GM21786 (cell line): Measurements from ENCODE around the gene DDX23.

Source experiments
- ATAC-seq: cut with Tn5 transposase; IDR thresholded peaks from one replicate; pipeline ENCODE4 v1.9.1; 2021; ENCODE audit not compliant: unreplicated experiment

DDX23 gene

DNA sequence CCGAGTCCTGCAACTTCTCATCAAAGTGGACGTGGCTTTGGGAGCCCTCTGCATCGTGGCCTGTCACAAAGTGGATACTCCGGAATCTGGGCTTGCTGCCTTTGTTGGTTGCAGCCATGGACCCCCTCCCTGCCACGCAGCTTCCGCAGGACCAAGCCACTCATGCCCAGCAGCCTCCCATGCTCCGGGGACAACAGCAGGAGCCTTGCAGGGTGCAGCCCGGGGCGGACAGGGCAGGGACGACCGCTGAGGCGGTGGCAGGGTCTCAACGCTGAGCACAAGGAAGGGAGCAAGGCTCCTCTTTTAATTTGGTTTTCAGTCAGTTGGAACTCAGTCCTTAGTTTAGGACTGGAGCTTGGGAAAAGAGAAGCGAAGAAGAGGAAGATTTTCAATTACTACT is 51.0 kb downstream of the DDX23 start:
- no peak for ATAC-seq

DNA sequence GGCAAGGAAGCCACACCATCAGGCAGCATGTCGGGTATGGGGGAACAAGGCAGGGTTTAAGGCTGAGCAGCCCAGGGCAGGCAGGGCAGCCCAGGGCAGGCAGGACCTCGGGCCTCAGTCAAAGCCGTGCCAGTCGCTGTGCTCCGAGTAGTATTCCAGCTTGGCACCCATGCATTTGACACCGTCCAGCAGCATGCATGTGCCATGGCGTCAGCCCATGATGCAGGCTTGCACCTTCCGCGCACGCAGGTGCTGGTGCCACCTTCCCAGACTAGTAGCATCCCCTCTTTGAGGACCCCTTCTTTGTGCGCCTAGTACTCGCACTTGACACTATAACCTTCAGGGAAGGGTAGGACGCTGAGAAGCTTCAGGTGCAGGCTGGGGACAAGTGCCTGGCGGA is 51.5 kb downstream of the DDX23 start:
- no peak for ATAC-seq

DNA sequence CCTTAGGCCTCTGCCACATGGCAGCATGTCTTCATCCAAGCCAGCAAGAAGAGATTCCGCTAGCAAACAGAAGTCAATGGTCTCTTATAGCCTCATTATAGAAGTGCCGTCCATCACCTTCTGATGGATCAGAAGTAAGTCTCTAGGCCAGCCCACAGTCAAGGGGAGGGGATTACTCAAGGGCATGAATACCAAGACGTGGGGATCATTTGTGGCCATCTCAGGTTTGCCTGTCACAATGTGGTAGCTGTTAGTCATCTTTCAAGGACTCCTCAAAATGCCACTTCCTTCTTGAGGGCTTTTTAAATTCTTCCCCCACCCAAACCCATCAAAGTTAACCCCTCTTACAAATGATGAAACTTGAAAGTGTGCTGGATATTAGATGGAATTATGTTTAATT is 55.0 kb downstream of the DDX23 start:
- ATAC-seq = no peak

DNA sequence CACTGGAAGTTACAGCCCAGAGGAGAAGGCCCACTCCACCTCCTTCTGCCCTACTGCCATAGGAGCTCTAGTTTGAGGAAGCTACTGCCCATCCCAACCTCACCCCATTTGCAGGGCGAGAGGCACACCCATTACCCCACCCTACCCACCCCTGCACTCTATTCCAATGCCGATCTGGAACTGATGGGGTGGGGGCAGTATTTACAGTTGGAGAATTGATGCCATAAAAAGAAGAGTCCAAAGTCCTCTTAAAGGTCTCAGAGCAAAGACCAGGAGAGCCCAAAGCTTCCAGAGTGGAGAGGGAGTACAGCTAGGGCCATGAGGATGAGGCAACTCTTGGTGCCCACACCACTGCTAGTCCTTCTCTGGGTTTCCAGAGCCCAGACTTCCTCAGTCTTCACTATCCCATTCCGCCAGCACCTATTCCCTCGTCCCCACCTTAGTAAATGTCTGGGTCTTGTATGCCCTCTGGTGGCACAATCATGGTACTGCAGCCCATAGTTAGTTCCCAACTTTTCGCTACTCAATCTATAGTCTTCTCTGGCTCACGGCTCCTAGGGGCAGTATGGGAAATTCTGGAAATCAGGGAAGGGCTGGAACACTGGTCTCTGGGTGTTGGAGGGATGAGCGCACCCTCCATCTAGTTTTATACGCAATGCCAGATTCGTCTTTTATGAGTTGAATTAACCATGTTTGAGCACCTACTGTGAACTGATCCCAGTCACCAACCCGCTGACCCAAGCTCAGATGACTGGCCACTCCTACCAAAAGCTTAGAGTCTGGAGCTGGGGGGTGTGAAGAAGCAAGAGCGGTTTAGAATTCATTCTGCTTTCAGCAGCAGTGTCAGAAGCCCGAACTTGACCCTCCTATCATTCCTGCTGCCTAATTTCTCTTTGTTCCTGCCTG is 56.2 kb downstream of the DDX23 start:
- ATAC-seq = no peak

DNA sequence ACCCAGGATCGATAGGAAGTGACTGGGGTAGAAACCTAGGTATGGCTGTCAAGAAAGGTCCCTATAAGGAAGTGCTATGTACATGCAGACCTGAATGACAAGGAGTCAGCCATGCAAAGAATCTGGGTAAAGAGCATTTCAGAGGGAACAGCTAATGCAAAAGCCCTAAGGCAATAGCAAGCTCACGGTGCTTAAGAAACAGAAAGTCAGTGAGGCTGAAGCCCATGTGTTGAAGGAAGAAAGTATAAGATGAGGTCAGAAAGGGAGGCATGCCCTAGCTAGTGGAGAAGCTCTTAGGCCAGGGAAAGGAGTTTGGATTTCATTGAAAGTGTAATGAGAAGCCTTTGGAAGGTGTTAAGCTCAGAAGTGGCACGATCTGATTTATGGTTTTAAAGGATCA is 57.1 kb downstream of the DDX23 start:
- no peak for ATAC-seq

GRCh38 chr12:48793696-48794095 is 58.3 kb downstream of the DDX23 start:
- no peak for ATAC-seq

GRCh38 chr12:48789858-48790326 is 62.1 kb downstream of the DDX23 start:
- no peak for ATAC-seq

DNA sequence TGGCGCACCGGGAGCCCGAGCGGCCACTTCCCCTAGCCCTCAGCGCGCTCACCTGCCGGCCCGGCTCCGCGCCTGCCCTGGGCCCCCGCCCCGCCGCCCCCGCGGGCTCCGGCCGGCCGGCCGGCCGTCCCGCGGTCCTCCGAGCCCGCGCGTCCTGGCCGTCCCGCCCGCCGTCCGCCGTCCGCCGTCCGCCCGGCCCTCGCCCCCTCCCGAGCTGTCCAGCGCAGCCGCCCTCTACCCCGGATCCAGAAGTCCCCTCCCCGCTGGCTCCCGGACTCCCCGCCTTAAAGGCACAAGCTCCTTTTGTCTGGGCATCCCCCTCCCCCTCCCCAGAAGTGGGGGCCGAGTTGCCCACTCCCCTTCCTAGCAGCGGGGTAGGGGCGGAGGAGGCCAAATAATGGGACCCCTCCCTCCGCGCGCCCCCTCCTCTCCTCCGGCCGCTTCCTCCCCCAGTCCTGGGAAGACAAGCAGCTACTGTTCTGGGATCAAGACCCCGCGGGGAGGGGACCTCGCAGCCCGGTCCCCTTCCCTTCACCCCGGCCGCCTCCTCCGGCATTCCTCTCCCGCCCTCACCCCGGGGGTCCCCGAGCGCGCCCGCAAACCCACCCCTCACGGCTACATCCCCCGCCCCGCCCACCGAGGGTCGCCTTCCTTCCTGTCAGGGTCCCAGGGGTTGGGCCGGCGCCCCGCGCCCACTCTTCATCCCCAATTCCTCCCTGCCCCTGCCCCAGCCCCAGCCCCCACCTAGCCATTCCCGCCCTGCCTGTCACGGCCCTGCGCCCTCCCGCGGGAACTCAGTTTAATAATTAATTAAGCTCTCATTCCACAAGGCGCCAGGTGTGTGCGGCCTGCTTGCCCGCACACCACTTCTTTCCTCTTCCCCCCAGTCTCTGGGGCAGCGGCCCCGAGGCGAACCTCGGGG is 62.8 kb downstream of the DDX23 start, which contains the start of gene ADCY6:
ADCY6 (minus strand) TSS at position 236 of the 922 bp plus-strand sequence. CDS start 5,655 bp downstream, outside the sequence.
- ATAC-seq = peak; percentile 60

DNA sequence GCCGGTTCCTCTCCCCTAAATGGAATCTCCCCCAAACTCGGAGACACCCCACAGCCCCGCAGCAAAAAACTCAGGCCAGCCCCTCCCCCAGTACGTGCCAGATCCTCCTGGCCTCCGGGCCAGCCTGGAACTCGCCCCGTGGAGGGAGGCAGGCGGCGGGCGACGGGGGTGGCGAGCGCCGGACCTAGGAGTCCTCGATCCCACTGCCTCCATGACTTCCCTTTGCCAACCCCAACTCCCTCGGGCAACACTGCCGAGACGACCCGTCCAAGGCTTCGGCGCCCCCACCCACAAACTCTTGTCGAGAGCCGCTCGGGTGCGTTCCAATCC is 63.5 kb downstream of the DDX23 start:
- no peak for ATAC-seq

GRCh38 chr12:48787791-48788523 is 64.0 kb downstream of the DDX23 start:
- no peak for ATAC-seq

DNA sequence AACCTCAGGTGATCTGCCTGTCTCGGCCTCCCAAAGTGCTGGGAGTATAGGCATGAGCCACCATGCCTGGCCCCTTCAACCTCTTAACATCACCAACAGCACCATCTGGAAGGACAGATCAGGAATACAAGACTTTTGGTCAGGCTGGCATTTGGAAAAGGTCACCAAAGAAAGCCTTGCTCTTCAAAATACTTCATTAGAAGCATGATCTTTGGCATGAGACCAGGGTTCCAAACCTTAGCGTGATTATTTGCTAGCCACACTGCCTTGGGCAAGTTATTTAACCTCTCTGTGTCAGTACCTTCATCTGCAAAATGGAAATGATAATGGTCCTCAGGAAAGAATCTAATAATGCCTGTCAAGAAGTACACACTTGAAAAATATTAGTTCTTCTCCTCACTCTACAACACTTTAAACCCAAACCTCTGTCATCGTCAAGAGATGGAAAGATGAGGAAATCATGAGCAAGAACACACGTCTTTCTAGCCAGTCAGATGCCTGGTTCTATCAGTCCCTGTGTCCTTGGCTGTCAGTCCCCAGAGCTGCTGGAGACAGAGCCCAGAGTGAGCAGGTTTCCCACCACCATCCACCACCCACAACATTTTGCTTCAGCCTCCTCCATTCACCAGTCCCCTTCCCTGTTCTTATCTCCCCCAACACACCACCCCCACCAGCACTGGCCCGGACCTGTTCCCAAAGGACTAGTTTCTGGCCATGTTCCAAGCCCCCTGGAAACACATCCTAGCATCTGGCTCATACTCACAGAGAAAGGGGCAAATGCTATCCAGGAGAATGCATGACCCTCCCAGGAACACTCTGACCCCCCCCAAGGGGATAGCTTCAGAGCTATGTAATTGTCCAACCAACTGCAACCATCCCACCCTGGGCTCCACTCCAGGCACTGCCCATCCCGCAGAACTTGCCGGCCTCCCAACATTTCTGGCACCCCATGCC is 65.1 kb downstream of the DDX23 start:
- no peak for ATAC-seq

GRCh38 chr12:48783432-48783831 is 68.5 kb downstream of the DDX23 start:
- ATAC-seq = no peak

GRCh38 chr12:48782457-48783395 is 69.2 kb downstream of the DDX23 start:
- ATAC-seq = no peak

DNA sequence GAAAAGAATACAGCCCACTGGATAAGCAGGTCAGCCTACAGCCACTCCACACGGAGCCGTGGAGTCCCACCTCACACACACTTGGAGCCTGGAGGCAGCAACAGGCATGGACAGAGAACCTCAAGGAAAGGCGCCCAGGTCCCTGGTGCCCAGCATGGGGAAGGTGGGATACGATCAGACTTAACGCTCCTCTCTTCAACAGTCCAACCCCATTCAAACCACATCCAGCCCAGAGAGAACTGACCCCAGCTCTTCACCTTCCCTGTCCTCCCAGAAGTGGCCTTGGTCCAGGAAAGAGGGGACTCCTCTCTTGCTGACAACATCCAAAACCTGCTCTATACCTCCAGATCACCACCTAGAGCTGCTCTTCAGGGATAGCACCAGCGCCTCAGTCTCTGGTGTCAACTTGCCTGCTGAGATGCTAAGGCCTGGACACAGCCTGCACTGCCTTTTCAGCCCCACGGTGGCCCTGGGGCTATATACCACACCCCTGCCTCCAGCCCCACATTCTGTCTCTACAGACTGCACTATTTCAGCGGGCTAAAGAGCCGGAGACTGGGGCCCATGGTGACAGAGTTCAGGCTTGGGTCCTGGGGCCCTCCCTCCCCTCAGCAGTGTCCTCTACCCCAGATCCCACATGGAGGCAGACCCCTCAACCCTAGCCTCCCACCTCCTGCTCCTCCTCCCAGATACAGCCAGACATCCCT is 70.1 kb downstream of the DDX23 start:
- no peak for ATAC-seq

DNA sequence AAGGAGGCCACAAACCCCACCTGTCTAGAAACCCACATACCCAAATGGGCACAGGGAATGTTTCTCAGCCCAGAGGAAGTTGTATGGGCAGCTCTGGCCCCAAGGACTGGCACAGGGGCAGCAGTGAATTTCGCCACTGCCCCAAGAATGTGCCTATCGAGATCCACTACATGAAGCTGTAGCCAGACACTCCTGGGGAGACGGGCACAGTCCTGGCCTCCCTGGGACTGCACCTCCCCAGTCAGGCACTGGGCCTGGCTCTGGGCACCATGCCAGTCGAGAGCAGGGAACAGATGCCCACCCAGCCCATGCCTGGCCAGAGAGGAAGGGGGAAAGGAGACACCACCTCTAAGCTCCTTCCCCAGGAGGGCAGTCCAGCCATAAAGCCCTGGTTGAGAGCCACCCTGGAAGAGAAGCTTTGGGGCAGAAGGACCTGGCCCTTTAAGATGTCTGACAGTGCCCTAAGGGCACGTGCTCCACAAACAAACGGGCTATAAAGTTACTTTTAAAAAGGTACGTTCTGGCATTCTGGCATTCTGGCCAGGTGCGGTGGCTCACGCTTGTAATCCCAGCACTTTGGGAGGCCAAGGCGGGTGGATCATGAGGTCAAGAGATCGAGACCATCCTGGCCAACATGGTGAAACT is 71.5 kb downstream of the DDX23 start:
- no peak for ATAC-seq

DNA sequence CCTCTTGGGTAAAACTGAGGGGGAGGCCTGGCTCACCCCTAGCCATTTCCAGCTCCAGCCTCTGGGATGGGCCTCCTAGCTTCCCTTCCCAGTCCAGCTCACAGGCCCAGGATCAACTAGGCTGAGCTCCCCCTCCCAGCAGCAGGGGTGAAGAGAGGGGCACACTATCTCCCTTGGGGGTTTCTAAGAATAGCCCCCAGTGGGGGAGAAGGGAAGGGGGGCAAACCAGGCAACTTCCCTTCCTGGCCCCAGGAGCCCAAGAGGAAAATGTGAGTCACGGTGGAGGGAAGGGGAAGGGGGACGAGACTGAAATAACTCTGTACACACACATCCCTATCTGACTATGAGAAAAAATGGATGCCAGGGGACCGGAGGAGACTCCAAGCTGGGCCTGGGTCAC is 72.1 kb downstream of the DDX23 start:
- ATAC-seq = no peak
